ENCODE measurements around the gene NRXN3.

Gene NRXN3

DNA sequence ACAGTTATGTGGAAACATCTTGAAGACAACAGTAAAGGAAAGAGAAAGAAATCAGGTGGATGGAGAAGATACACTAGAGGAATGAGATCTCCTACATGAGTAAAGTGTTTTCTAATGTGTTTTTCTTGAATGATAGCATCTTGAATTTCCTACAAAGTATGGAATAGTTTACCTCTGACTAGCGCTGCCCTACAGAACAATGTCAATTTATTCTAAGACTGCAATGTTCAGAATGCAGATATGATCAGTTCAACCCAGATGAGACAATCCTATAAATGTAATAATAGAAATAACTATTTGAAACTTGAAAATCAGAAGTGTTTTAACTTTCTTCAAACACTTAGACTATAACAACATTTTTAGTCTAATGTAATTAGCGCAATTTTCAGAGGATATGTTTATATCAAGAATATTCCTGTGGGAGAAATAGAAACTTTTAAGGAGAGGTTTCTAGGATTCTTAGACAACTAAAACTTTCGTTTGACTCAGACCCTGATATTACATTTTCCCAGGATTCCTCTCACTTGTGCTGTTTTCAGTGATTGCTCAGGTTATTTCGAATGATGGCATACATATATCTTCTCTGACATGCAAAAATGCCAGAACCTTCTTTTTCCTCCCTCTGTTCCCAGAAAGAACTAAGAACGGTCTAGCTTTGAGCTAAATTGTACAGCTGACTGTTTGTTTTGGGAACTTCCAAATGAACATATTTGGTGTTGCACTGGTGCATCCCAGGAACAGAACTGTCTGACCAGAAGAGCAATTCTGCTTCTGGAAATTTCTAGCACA lies 1023.7 kb downstream of the NRXN3 start:
- POLR2A ChIA-PET, result no interaction called here
- TF ChIP-seq, protein P1, sequence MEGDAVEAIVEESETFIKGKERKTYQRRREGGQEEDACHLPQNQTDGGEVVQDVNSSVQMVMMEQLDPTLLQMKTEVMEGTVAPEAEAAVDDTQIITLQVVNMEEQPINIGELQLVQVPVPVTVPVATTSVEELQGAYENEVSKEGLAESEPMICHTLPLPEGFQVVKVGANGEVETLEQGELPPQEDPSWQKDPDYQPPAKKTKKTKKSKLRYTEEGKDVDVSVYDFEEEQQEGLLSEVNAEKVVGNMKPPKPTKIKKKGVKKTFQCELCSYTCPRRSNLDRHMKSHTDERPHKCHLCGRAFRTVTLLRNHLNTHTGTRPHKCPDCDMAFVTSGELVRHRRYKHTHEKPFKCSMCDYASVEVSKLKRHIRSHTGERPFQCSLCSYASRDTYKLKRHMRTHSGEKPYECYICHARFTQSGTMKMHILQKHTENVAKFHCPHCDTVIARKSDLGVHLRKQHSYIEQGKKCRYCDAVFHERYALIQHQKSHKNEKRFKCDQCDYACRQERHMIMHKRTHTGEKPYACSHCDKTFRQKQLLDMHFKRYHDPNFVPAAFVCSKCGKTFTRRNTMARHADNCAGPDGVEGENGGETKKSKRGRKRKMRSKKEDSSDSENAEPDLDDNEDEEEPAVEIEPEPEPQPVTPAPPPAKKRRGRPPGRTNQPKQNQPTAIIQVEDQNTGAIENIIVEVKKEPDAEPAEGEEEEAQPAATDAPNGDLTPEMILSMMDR (IDR thresholded peaks at IDR 0.05; ENCODE audit: control extremely low read depth, extremely low read depth, low read depth, missing control alignments), result no peak

DNA sequence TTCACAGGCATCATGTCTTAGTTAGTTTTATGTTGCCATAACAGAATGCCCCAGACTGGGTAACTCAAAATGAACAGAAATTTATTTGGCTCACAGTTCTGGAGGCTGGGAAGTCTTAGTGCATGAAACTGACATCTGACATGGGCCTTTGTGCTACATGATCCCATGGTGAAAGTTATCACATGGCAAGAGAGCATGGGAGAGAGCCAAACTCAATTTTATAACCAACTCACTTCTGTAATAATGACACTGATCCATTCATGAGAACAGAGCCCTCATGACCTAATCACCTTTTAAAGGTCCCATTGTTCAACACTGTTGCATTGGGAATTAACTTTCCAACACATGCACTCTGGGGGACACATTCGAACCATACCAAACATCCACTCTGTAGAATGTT lies 1026.0 kb downstream of the NRXN3 start:
- TF ChIP-seq, protein P1 (IDR thresholded peaks at IDR 0.05; ENCODE audit: control extremely low read depth, extremely low read depth, low read depth, missing control alignments), result no peak
- ChIA-PET POLR2A (no interaction called here), CTCF (no interaction called here)
- no peak for DNase-seq (ENCODE audit: extremely low spot score)

More for the DNA sequence above, 1023.7 kb downstream of the NRXN3 start:
- no peak for DNase-seq (ENCODE audit: extremely low spot score)
- CTCF ChIA-PET, result no interaction called here

DNA sequence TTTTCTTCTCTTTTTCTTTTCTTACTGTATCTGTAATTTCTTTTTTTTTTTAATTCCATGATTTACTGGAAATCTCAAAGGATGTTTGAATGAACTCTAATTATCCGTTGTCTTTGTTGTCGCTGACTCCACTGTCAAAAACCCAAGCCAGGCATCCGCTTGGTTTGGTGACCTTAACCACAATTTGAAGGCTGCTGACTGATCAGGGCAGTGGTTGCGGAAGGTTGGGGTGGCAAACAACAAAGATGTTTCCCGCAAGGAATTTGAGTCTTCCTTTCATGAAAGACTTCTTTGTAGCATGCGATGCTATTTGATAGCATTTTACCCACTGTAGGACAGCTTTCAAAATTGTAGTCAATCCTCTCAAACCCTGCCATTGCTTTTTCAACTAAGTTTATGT lies 1027.3 kb downstream of the NRXN3 start:
- TF ChIP-seq, protein P1 (IDR thresholded peaks at IDR 0.05; ENCODE audit: control extremely low read depth, extremely low read depth, low read depth, missing control alignments), result no peak
- no peak for DNase-seq (ENCODE audit: extremely low spot score)
- ChIA-PET POLR2A (no interaction called here), CTCF (no interaction called here)

DNA sequence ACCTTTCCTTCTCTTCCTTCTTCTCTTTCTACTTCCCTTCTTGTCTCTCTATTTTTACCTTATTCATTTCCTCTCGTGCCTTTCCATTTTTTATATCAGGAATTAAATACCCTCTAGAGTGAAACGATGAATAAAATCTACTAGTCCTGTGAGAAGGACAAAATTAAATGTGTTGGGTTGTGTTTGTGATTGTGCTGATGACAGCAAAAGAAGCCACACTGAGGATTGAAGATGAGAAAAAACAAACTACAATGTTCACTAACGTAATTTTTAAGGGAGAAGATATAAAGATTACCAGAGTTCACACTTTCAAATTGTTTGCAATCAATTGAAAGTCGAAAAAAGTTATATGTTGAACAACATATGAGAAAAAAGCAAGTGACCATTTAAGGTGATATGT lies 1029.0 kb downstream of the NRXN3 start:
- ChIA-PET CTCF (no interaction called here), POLR2A (no interaction called here)
- TF ChIP-seq, protein P1 (IDR thresholded peaks at IDR 0.05; ENCODE audit: control extremely low read depth, extremely low read depth, low read depth, missing control alignments), result no peak
- DNase-seq (ENCODE audit: extremely low spot score), result no peak

DNA sequence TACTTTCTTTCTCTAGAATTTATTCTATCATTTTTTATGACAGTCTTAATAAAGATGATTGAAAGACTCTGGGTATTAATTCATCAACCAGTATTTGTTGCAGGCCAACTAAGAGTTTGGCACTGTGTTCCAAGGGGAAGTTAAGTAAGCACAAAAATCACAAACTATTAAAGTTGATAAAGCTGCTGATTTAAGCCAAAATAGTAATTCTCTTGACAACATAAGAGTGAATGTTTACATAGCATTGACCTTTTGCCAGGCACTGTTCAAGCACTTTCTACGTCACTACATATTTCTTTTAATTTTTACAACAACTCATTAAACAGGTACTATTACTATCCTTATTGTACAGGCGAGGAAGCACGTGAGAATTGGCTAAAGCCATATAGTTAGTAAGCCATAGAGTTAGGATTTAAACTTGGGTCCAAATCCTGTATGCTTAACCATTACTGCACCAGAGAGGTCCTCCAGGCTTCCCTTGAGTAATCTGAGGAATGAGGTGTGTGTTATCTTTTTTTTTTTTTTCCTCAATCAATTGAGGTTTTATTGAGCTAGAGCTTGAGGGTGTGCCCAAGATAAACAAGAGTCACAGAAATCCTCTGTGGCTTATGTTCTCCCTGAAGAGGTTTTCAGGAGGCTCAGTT lies 1031.5 kb downstream of the NRXN3 start:
- ChIA-PET CTCF (no interaction called here), POLR2A (no interaction called here)
- TF ChIP-seq, protein P1 (IDR thresholded peaks at IDR 0.05; ENCODE audit: control extremely low read depth, extremely low read depth, low read depth, missing control alignments), result no peak
- DNase-seq (ENCODE audit: extremely low spot score), result no peak

DNA sequence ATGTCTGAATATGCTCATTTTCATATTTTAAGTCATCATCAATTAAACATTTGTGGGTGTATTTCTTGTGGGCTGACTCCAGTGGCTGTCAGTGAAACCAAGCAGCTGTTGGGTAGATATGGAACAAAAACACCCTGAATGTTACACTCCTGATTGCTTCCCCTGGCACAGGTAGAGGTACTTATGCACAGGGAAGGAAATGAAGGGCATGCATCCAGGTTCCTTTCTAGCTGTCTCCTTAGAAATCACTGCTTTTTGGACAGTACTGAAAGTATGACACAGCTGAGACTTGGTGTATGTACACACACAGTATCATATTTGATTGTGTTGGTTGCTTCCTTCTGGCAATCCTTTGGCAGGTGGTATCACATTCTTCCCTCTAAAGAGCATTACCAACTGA lies 1034.4 kb downstream of the NRXN3 start:
- POLR2A ChIA-PET, result no interaction called here
- TF ChIP-seq, protein P1 (IDR thresholded peaks at IDR 0.05; ENCODE audit: control extremely low read depth, extremely low read depth, low read depth, missing control alignments), result no peak
- CTCF ChIA-PET, result interaction anchor here (1.1 kb wide), 1 partner anchor 26 kb away, joined by 3 read pairs; no protein-coding TSS in a partner anchor
- no peak for DNase-seq (ENCODE audit: extremely low spot score)
